Stimulated activated CD8-positive, alpha-beta memory T cell treated with anti-CD3 and anti-CD28 coated beads, Interleukin-12 subunit alpha, Interleukin-12 subunit beta, amount 100 ng/mL, for 24 hours (primary cell): ENCODE data around the gene MRPL52.
"Not testable (repeated sequence)": the region's sequence is repeated elsewhere in the genome, so short reads cannot be mapped to it uniquely, and the experiment has no call there.

Source experiments
- DNase-seq: peaks from one replicate; pipeline ENCODE4 v3.0.0-alpha.2; 2020; ENCODE audit errors: extremely low read depth

Gene MRPL52

GRCh38 chr14:22829661-22830442 is at the start of gene MRPL52:
Gene MRPL52 (plus strand): TSS chr14:22829887. CDS start chr14:22829913, 26 bp downstream.
- DNase-seq = peak; percentile 69

GRCh38 chr14:22780105-22780679 is 49.5 kb upstream of the MRPL52 start:
- DNase-seq = no peak

GRCh38 chr14:22780941-22781300 is 48.8 kb upstream of the MRPL52 start:
- DNase-seq = no peak

GRCh38 chr14:22781301-22781991 is 48.2 kb upstream of the MRPL52 start:
- no peak for DNase-seq

GRCh38 chr14:22786685-22787084 is 43.0 kb upstream of the MRPL52 start:
- DNase-seq = no peak

GRCh38 chr14:22791301-22791700 is 38.4 kb upstream of the MRPL52 start:
- no peak for DNase-seq

GRCh38 chr14:22792158-22792557 is 37.5 kb upstream of the MRPL52 start:
- no peak for DNase-seq

- DNase-seq = not testable (repeated sequence)
These were observed 36.1 kb upstream of the MRPL52 start for GRCh38 chr14:22793550-22793949.

GRCh38 chr14:22793976-22794375 is 35.7 kb upstream of the MRPL52 start:
- no peak for DNase-seq

- no peak for DNase-seq
These were observed 35.1 kb upstream of the MRPL52 start for GRCh38 chr14:22794551-22794951.

- DNase-seq = no peak
These were observed 33.5 kb upstream of the MRPL52 start for GRCh38 chr14:22796087-22796707.

- no peak for DNase-seq
These were observed 32.4 kb upstream of the MRPL52 start for GRCh38 chr14:22797017-22797917.

GRCh38 chr14:22798528-22798927 is 31.2 kb upstream of the MRPL52 start:
- no peak for DNase-seq

GRCh38 chr14:22800346-22800745 is 29.3 kb upstream of the MRPL52 start:
- no peak for DNase-seq

GRCh38 chr14:22801716-22802115 is 28.0 kb upstream of the MRPL52 start:
- no peak for DNase-seq

GRCh38 chr14:22802860-22803686 is 26.6 kb upstream of the MRPL52 start:
- DNase-seq = no peak

GRCh38 chr14:22803687-22803974 is 26.1 kb upstream of the MRPL52 start:
- no peak for DNase-seq

GRCh38 chr14:22805235-22805634 is 24.5 kb upstream of the MRPL52 start:
- not testable (repeated sequence) for DNase-seq

GRCh38 chr14:22807432-22808087 is 22.1 kb upstream of the MRPL52 start:
- DNase-seq = no peak
